NCI-H2029 treated with DMSO at 0.1 percent for 48 hours (cell line): Measurements from ENCODE around the gene VIT.

Source experiments
- DNase-seq: peaks from one replicate; lab custom pipeline; 2025; lab: John Stamatoyannopoulos, UW

Gene VIT

GRCh38 chr2:36696533-36696932, at the start of gene VIT:
TSS of gene VIT (plus strand) at chr2:36696707. CDS start at chr2:36716371, 19,664 bp downstream.
- DNase-seq = no peak

GRCh38 chr2:36650031-36650829, 46.3 kb upstream of the VIT start:
- peak; percentile 18 for DNase-seq

- DNase-seq = no peak
These were observed 43.4 kb upstream of the VIT start for GRCh38 chr2:36653155-36653554.

GRCh38 chr2:36653967-36654694, 42.4 kb upstream of the VIT start:
- DNase-seq = no peak

- no peak for DNase-seq
These were observed 41.1 kb upstream of the VIT start for GRCh38 chr2:36655453-36655852.

GRCh38 chr2:36657703-36658102, 38.8 kb upstream of the VIT start:
- DNase-seq = no peak

GRCh38 chr2:36658277-36658748, 38.2 kb upstream of the VIT start:
- DNase-seq = no peak

- DNase-seq = no peak
These were observed 37.3 kb upstream of the VIT start for GRCh38 chr2:36659218-36659617.

- no peak for DNase-seq
These were observed 36.6 kb upstream of the VIT start for GRCh38 chr2:36659872-36660312.

- no peak for DNase-seq
These were observed 33.9 kb upstream of the VIT start for GRCh38 chr2:36662638-36663037.

GRCh38 chr2:36663295-36663694, 33.2 kb upstream of the VIT start:
- DNase-seq = no peak

GRCh38 chr2:36663851-36664695, 32.4 kb upstream of the VIT start:
- peak; percentile 11 for DNase-seq

- DNase-seq = no peak
These were observed 31.8 kb upstream of the VIT start for GRCh38 chr2:36664696-36665076.

GRCh38 chr2:36667931-36668330, 28.6 kb upstream of the VIT start:
- no peak for DNase-seq

- no peak for DNase-seq
These were observed 25.5 kb upstream of the VIT start for GRCh38 chr2:36670881-36671595.

GRCh38 chr2:36671731-36672130, 24.8 kb upstream of the VIT start:
- DNase-seq = no peak

- DNase-seq = no peak
These were observed 24.3 kb upstream of the VIT start for GRCh38 chr2:36672199-36672598.

GRCh38 chr2:36675579-36676282, 20.8 kb upstream of the VIT start:
- no peak for DNase-seq

- no peak for DNase-seq
These were observed 20.1 kb upstream of the VIT start for GRCh38 chr2:36676364-36676763.

- DNase-seq = no peak
These were observed 19.1 kb upstream of the VIT start for GRCh38 chr2:36677386-36677785.

GRCh38 chr2:36677996-36678605, 18.4 kb upstream of the VIT start:
- DNase-seq = no peak
